Activated T-helper 9 cell treated with anti-CD3 and anti-CD28 coated beads, Interleukin-2, amount 50 U/mL, for 16 hours (primary cell): Measurements from ENCODE around the gene KDM4E.
A peak's percentile ranks its signal among the peaks of the same experiment; 100 is the strongest.

Source experiments
- DNase-seq: peaks from one replicate; pipeline ENCODE4 v3.0.0-alpha.2; 2020; ENCODE audit warnings: low read depth

KDM4E gene

DNA sequence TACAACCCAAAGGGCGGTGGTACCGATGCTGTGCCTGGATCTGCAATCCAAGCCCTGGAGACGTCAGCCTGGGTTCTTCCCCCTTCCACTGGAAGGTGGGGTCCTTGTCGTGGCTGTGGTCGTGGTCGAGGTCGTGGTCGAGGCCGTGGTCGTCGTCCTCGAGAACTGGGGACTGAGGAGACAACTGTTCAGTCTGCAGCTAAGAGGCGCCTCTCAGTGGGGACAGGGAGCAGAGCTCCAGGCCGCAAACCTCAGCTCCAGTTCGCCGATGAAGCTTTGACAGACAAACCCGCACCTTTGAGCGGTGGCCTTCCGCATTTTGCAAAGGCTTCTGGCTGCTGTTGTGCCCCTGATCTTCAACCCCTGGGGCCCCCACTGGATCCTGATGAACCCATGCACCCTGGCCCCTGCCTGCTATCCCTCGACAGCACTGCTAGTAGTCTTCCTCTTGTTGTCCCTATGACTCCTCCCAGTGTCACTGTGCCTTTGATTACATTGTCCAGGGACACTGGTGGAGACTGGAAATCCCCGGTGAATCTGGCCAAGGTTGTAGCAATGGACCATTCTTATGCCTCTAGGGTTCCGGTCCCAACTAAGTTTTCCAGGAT is 25.6 kb downstream of the KDM4E start:
- DNase-seq = no peak

DNA sequence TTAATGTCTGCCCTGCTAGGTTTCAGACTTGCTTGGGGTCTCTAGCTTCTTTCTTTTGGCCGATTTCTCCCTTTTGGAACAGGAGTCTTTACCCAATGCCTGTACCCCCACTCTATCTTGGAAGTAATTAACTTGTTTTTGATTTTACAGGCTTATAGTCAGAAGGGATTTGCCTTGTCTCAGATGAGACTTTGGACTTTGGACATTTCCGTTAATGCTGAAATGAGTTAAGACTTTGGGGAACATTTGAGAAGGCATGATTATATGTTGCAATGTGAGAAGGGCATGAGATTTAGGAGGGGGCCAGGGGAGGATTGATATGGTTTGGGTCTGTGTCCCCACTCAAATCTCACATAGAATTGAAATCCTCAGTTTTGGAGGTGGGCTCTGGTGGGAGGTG is 29.3 kb downstream of the KDM4E start:
- no peak for DNase-seq

DNA sequence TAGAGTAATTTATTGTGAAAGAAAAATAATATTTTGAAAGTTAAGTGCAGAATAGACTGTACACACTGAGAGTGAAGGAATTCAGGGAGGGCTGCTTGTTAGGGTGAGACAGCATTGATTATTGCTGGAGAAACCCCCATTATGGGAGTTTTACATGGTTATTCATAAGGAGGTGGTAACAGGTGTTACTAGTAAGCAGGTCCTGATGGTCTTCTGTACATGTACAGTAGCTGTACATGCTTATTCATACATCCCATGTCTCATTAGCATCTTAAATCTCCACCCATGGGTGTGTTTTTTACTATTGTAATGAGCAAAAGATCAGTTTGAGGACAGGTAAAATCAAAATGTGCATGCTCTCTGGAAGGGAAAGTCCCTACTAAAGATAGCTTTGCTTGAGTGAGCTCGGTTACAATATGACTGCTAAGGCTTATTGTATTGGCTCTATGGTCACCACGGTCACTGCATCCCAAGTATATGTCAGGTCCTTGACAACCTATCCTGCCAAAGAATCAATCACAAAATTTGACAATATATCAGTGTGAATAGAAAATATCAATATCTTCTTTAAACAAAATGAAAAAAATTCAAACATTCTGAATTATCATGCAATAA is 30.3 kb downstream of the KDM4E start:
- DNase-seq = no peak

DNA sequence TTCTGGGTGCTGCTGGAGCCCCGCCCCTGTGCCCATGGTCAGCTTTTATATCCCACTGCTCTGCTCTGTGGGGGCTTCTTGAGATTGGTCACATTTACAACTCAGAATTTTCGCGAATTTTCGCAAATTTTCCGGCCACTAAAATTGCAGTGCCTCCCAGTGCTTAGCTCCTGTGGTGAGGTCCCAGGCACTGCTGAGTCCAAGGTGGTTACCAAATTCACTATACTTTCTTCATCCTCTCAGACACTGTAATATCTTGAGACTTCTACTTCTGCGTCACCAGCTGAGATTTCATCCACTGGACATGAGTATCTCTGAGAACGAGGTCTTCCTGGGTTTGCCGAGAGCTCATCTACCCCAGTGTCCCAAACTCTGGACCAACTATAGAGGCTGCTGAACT is 32.9 kb downstream of the KDM4E start:
- DNase-seq = no peak

DNA sequence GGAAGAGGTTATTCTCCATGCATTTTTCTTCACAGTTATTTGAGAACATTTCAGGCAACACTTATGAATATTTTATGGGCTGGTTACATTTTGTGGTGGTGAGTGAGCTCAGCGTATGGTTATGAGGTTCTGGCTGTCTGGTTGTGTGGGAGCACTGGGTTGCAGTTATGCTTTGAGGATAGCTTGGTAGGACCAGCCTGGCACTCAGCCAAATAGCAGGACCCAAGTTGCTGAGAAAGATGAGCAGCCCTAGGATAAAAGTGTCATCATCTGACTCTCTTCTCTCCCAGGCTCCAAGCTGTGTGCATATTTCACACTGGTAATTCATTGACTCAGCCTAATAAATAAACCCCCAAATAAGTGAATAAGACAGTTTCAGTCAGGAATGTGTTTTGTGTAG is 33.6 kb downstream of the KDM4E start:
- no peak for DNase-seq

DNA sequence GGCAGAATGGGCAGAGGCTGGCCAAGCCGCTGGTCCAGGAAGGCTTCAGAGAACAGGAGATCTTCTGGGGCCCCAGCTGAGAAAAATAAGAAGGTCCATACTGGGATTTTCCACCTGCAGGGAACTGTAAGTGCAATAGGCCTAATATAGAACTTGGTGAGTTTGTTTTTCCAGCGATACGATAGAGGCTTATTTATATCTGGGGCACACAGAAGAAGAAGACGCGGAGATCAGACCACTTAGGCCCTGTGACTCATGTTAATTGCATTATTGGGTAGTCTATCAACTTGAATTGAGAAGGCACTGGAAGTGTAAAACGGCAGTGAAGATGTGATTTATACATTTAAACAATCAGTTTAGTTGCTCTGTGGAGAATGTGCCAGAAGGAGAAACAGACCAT is 34.0 kb downstream of the KDM4E start:
- no peak for DNase-seq

DNA sequence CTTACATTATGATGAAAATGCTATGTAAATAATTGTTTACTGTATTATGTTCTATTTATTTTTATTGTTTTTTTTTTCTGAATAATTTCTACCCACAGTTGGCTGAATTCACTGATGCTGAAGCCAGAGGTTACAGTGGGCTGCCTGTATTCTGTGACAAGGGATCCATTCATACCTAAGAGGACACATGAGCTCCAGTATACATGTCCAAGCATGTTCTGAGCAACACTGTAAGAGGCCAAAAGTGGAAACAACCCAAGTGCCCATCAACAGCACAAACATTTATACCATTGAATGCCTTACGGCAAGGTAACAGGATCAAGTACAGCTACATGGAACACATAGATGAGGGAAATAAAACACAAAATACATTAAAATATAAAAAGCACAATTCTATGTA is 40.3 kb downstream of the KDM4E start:
- no peak for DNase-seq

DNA sequence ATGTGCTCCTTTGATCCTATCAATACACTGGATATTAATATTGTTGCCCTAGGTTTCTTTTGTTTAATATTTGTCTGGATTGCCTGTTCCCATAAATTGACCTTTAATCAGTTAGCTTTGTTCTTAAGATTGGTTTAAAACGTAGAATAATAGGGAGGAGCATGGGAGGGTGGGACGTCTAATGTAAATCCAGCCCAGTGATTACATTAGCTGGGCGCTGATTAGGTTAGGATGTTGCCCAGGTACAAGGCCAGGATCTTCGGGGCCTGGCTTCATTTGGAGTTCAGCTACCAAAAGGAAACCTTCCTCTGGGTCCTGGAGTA is 41.6 kb downstream of the KDM4E start, which contains the start of gene SRSF8:
SRSF8 (plus strand) TSS at position 204 of the 323 bp plus-strand sequence. CDS start 308 bp downstream, outside the sequence.
- no peak for DNase-seq

DNA sequence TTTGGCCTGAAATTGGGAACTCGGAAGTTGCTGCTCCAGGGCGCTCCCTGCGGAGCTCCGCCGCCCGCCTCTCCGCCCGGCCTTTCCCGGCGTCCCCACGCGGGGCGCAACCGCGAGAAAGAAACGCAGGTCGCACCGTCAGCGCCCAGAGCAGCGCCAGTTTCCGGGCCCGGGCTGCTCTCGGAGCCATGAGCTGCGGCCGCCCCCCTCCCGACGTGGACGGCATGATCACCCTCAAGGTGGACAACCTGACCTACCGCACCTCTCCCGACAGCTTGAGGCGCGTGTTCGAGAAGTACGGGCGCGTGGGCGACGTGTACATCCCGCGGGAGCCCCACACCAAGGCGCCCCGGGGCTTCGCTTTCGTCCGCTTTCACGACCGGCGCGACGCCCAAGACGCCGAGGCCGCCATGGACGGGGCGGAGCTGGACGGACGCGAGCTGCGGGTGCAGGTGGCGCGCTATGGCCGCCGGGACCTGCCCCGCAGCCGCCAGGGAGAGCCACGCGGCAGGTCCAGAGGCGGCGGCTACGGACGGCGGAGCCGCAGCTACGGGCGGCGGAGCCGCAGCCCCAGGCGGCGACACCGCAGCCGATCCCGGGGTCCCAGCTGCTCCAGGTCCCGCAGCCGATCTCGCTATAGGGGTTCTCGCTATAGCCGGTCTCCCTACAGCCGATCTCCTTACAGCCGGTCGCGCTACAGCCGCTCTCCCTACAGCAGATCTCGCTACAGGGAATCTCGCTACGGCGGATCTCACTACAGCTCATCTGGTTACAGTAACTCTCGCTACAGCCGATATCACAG is 42.2 kb downstream of the KDM4E start:
- peak; percentile 69 for DNase-seq

DNA sequence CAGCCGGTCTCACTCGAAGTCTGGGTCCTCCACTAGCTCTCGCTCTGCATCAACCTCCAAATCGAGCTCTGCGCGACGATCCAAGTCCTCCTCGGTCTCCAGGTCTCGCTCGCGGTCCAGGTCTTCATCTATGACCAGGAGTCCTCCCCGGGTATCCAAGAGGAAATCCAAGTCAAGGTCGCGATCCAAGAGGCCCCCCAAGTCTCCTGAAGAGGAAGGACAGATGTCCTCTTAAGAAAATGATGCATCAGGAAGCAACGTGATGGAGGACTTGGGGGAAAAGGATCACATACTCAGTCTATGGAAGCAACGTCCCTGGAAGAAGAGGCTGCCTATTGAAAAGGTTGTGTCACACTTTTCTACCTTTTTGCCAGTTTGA is 42.8 kb downstream of the KDM4E start:
- DNase-seq = peak; percentile 28

DNA sequence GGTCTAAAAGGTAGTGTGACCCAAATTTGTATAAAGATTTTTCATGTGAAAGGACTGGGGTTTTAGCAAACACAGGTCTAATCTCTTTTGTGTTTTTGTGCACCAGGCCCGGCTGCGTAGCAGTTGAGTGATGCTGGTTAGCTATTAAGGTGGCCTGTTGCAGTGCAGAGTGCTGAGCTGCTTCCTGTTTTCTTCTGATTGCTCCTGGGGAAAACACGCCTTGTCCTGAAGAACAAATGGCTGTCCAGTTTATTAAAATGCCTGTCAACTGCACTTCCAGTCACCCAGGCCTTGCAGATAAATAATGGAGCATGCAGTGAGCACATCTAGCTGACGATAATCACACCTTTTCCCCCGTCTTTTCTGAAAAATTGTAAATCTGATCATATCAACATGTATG is 43.5 kb downstream of the KDM4E start:
- peak; percentile 41 for DNase-seq

DNA sequence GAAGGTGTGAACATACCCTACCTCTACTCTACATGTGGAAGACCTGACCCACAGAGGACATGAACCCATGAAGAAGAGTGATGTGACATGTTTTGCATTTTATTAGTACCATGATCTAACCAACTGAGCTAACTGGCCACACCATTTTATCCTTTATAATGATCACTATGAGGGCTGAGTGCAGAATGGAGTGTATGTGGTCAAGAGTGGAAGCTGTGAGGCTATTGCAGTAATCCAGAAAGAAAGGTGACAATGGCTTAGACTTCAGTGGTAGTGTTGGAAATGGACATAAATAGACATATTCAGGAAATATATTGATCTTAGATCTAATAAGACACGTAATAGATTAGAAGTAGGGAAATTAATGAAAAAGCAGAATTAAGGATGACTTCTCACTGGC is 45.4 kb downstream of the KDM4E start:
- no peak for DNase-seq

DNA sequence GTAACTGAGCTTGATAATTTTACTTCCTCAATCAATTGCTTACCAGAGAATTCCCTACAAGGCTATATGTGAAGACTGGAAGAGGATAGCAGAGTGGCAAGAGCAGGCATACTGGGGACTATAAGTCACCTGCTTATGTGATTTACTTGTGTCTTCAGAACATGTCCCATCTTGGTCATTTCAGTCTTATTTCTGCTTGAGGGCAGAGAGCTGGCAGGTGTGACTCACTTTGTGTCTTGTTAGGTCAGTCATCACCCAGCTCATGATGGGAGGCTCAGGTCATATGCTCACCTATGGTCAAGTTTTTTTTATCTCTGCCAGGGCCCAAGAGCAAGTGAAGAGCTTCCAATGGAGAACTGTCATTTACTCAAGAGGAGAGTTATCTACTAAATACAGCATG is 47.9 kb downstream of the KDM4E start:
- no peak for DNase-seq

DNA sequence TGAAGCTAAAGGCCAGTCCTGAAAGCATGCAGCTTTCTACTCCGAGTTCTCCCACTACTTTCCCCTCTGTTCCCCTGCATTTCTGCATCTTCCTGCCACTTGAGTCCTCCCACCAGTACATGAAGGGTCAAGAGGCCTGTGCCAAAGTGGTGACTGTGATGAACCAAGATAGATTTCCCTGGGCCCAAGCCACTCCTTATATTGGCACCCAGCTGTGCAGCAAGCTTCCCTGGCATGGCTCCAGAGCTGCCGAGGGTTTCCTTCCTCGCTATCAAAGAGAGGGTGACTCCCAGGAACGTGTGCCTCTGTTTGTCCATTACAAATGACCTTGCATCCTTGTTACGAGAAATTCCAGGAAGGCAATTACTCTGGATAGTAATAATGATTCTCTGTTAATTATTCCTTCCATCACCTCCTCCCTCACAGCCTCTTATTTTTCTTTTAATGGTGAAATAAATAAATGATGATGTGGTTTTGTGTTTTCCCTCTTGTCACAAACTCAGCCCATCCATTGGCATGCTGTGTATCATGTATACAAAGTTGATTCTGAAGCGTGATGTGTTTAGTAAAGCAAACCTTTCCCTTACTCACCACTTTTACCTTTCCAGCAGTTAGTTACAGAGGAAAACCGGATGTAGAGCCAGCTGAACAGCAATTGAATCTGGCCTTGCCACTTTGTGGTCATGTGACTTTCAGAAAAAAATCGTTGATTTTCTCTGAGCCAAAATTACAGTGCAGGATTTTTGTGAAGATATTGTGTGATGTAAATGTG is 49.9 kb downstream of the KDM4E start:
- no peak for DNase-seq

DNA sequence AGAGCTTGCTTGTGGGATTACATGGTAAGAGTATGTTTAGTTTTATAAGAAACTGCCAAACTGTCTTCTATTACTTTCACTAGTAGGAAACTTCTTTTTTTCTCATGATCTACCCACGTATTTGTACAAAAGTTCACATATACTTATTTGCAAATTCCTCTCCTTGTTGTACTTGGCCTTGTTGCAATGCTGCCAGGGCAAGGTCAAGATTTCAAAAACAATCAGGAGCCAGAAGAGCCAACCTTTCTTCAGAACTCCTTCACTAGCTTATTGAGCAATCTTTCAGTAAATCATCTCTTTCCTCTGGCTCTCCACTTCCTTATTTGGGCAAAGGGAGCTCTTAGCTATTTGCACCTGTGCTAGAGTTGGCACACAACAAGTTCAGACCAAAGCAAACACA is 51.4 kb downstream of the KDM4E start:
- no peak for DNase-seq

DNA sequence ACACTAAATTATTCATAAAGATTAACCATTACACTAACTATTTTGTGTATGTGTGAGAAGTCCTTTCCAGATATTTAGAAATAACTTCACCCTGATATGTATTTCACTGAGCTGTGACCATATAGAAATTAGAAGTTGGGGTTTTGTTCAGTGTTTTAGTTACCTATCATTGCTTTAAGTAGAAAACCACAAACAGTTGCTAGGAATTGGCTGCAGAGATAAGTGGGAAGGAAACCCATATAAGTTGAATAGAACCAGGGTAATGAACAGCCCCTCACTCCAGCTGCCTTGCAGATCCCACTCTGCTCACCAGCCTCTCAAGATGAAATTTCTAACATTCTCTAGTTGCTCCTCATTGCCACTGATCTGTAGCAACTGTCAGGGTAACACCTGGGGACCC is 51.9 kb downstream of the KDM4E start:
- no peak for DNase-seq
